NCI-H82 treated with DMSO at 0.1 percent for 48 hours (cell line): ENCODE results near the gene KATNA1.

Experiments
- DNase-seq: peaks from one replicate; lab custom pipeline; 2025; ENCODE audit not compliant: unreplicated experiment; lab: John Stamatoyannopoulos, UW

KATNA1 gene

GRCh38 chr6:149614337-149614736, 34.2 kb downstream of the KATNA1 start:
- DNase-seq, result no peak

DNA sequence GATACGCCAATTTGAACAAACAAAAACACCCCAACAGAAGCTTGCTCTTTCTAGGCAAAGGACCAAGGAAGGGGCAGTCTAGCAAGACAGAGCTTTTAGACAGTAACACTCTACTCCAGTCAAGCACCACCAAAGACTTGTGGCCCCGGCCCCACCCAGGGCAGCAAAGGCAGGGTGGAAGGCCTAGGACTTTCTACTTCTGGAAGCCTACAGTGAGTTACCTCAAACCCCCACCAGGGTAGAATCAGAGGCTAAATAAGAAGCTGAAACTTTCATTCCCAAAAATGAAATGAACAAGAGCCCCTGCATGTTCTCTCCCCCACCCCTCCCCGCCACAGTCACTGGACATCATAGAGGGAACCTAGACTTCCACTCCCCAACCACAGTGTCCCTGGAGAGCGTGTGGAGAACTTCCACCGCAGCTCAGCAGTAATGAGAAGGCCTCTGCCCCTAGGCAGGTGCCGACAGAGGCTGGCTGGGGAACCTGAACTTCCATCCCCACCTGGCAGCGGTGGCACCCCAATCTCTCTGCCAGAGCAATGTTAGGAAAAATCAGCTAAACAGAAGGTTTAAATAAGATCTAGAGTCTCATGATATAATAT, 40.0 kb downstream of the KATNA1 start:
- DNase-seq, result no peak

DNA sequence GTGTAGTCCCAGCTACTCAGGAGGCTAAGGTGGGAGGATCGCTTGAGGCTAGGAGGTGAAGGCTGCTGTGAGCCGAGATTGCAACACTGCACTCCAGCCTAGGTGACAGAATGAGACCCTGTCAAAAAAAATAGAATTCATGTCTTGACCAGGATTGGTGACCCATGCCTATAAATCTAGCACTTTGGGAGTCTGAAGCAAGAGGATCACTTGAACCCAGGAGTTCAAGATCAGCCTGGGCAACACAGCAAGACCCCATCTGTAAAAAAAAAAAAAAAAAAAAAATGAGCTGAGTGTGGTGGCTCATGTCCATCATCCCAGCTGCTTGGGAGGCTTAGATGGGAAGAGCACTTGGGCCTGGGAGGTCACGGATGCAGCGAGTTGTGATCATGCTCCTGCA, 48.0 kb downstream of the KATNA1 start:
- no peak for DNase-seq

DNA sequence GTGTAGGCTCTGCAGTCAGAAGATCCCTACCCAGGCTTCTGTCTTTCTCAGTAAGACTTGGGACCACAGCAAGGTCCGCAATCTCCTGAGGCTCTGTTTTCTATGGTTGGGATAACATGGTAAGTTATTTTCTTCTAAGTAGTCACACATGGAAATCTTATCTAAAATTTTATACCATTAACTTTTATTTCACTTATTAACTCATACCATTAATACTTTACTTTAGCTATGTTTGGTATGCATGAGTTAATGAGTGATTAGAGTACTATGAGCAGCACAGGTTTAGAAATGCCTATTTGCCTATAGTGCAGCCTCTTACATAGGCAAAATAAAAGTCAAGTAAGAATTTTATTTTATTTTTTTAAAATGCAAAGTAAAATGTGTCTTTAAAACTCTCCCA, 55.1 kb downstream of the KATNA1 start:
- no peak for DNase-seq

- no peak for DNase-seq
Observed at GRCh38 chr6:149592983-149593382, 55.5 kb downstream of the KATNA1 start.

DNA sequence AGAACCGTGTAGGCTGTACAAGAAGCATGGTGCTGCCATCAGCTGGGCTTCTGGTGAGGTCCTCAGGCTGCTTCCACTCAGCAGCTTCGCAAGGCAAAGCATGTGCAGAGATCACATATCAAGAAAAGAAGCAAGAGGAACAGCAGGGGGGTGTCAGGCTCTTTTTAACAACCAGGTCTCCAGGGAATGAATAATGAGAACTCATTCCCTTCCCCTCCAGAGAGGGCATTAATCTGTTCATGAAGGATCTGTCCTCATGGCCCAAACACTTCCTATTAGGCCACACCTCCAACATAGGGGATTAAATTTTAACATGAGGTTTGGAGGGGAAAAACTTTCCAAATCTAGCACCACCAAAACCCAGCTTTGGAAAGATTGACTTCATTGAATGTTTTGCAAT, 62.4 kb downstream of the KATNA1 start:
- peak; percentile 15 for DNase-seq

DNA sequence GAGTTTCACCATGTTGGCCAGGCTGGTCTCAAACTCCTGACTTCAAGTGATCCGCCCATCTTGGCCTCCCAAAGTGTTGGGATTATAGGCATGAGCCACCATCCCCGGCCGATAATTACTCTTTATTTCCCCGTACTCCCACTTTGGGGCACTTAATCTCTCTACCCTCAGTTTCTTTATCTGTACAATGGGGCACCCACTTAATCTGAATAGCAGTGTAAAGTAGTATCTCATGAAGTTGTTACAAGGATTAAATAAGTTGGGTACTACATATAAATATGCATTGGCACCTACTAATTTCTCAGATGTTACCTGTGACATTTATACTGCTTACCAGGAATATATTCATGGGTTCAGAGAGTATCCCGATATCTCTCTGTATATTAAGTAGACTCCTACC, 67.2 kb downstream of the KATNA1 start:
- no peak for DNase-seq

- DNase-seq, result no peak
Observed at GRCh38 chr6:149580880-149581279, 67.6 kb downstream of the KATNA1 start.

DNA sequence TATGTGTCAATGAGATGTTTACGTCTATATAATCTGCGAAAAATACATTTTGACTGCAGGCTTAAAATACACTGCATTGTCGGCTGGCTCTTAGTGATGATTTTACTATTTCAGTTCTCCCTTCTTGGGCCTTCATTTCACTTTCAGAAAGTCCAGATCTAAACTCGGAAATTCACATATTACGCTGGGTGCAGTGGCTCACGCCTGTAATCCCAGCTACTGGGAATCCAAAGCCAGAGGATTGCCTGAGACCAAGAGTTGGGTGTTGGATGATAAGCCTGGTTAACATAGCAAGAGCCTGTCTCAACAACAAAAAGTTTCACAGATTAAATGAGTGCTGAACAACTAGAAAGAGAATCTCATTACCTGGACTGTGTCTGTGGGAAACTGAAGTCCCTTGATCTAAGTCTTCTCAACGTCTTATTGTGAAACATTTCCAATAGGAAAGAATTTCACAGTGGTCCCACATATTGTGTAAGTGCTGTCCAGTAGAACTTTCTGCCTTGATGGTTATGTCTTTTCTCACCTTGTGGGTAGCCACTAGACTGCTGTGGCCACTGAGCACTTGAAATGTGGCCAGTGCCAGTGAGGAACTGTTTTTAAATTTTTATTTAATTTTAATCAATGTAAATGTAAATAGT, 80.4 kb downstream of the KATNA1 start:
- DNase-seq, result no peak

- no peak for DNase-seq
Observed at GRCh38 chr6:149567194-149567586, 81.3 kb downstream of the KATNA1 start.

DNA sequence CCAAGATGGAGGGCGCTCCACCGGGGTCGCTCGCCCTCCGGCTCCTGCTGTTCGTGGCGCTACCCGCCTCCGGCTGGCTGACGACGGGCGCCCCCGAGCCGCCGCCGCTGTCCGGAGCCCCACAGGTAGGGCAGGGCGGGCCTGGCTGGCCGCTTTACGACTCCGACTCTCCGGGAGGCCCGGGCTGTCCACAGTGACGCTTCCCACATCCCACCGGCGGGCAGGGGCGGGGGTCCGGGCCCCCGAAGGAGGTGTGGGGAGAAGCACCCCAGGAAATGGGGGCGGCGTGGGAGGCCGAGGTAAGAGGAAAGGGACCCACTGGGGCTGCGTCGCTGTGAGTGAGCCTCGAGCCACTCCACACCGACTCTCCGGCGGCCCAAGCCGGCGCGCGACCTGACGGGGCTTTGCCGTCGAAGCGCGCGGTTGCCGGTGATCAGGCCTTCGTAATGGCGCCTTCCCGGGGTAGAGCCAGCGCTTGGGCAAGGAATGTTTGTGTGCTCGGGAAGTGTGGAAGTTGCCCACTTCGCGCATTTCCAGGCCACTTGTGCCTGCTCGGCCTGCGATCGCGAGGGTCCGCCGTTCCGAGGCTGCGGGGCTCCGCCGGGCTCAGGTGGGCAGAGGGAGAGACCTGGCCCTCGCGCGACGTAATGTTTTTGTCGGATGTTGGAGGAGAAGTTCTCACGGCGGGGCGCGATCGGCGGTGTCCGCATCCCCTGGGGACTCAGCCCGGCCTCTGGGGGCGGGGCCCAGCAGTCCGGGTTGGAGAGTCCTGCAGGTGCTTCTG, 81.9 kb downstream of the KATNA1 start:
- no peak for DNase-seq

DNA sequence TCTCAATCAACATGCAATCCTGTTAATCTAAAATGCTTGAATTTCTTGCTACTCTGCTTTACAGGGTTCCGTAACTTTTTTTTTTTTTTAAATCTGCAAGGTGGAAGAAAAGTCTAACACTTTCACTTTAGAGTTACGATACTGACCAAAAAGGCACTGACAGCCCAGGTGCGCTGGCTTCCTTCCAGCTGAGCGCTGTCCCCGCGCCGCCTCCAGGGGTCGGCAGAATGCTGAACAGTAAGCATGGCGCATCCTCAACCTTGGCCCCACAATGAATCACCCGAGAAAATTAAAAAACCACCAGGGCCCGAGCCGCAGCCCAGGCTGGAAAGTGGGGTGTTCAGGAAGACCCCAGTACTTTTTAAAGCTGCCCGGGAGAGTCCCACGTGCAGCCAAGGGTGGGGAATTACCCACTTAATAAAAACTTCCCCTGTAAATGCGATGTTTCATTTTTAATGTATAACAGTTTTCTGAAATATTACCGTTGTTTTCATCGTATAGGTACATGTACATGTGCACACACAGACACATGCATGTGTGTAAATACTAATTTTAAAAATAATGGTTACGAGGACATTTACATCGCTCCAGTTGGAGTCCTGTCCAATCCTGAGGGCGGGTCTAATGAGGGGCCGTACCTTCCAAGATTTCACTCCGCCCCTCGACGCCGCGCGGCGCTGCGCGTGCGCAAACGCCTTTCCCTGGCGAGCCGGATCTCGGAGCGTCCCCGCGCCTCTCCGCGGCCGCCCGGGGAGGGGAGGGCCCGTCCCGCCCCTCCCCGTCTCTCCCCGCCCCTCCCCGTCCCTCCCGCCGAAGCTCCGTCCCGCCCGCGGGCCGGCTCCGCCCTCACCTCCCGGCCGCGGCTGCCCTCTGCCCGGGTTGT, 82.7 kb downstream of the KATNA1 start, which contains the start of gene GINM1:
TSS of gene GINM1 (plus strand) at position 849 of the 883 bp plus-strand sequence. CDS start 40 bp downstream, outside the sequence.
- peak; percentile 76 for DNase-seq

GRCh38 chr6:149563928-149564325, 84.6 kb downstream of the KATNA1 start:
- no peak for DNase-seq

DNA sequence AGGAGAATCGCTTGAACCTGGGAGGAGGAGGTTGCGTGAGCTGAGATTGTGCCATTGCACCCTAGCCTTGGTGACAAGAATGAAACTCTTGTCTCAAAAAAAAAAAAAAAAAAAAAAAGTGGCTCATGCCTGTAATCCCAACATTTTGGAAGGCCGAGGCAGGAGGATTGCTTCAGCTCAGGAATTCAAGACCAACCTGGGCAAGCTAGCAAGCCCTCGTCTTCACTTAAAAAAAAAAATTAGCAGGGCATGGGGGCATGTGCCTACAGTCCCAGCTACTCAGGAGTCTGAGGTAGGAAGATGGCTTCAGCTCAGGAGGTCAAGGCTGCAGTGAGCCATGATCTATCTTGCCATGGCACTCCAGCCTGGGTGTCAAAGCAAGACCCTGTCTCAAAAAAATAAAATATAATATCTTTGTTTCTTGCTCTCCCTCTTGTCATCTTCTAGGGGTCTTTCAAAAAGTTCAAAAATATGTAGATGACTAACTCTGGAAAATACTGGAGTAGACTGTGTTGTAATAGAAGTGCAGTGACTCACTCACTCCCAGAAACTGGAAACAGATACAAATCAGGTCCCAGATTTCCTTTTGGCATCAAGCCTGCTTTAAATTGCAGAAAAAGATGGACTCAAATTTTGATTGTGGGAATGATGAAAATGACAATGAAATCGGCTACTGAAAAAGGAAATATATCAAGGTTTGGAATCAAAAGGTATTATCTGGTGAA, 85.1 kb downstream of the KATNA1 start:
- no peak for DNase-seq

DNA sequence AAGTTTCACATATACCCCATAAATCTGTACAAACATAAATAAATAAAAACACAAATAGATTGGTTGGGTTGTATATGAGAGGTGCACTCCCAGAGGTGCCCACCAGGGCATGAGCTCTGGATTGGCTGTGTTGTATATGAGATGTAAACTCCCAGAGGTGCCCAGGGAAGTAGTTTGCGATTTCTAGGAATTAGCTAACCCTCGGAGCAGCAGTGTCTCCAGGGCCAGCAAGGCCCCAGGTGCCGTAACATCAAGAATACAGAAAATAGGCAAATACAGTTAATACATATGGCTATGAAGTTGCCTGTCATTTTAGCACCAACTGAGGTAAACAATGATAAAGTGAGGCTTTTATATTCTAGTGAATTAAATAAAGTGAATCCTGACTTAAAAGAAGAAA, 87.8 kb downstream of the KATNA1 start:
- no peak for DNase-seq

- no peak for DNase-seq
Observed at GRCh38 chr6:149559389-149559788, 89.1 kb downstream of the KATNA1 start.

DNA sequence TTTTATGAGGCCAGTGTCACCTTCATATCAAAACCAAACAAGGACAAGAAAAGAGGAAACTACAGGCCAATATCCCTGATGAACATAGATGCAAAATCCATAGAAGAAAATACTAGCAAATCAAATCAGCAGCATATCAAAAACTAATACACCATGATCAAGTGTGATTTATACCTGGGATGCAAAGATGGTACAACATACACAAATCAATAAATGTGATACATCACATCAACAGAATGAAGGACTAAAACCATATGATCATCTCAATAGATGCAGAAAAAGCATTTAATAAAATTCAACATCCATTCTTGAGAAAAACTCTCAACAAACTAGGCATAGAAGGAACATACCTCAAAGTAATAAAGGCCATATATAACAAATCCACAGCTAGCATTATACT, 90.5 kb downstream of the KATNA1 start:
- no peak for DNase-seq

DNA sequence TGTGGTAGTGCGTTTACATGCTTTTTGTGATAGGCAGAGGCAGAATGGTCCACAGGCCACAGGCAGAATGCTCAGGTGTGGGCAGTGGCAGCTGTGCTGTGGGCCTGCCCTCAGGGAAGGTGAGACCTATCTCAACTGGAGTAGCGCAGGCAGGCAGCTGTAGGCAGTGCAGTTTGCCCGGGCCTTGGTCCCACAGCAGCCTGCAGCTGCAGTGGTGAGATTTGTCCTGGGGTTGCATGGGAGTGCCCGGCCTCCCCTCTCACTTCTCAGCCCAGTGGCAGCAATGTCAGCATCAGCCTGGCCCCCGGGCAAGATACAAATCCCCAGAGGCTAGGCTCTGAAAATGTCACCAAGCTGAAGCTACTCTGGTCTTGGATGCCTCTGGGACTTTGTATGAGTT, 96.6 kb downstream of the KATNA1 start:
- no peak for DNase-seq

- peak; percentile 79 for DNase-seq
Observed at GRCh38 chr6:149545754-149546471, 102.6 kb downstream of the KATNA1 start, which contains the start of gene PPIL4. PPIL4 (minus strand) TSS chr6:149546043; CDS start chr6:149546005, 38 bp downstream.

GRCh38 chr6:149545258-149545753, 103.2 kb downstream of the KATNA1 start:
- no peak for DNase-seq
